HUDEP-2 (cell line): ENCODE results near the gene EVI5.
"Not testable (repeated sequence)": the region's sequence is repeated elsewhere in the genome, so short reads cannot be mapped to it uniquely, and the experiment has no call there.

Experiments used
- DNase-seq, 76 experiments: peaks; one replicate each; lab custom pipeline; 2025; ENCODE audit not compliant: unreplicated experiment in 76 of 76; lab: John Stamatoyannopoulos, UW

The EVI5 gene

DNA sequence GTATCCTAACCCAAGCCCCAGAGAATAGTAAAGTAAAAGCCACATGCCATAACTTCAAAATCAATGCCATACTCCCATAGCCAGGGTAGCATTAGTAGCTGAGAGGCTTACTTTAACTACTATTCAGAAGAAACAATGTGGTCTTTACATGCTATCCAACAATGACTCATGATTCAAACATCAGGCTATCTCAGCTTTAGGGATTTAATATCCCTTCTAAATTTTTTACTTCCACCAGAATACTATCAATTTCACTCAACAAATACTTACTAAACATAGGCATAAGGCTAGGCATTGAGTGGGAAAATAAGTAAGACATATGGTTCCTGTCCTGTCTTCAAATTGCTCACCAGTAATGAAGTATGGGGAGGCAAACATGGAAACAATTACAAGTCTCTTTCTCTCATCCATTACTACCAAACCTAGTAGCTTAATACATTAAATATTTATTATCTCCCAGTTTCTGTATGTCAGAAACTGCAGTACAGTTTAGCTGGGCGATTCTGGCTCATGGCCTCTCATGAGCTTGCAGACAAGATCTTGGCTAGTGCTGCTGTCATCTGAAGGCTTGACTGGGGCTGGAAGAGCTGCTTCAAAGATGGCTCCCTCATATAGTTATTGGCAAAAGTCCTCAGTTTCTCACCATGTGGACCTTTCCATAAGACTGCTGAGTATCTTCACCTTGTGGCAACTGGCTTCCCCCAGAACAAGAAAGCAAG, 30.7 kb downstream of the EVI5 start:
- no peak for DNase-seq

DNA sequence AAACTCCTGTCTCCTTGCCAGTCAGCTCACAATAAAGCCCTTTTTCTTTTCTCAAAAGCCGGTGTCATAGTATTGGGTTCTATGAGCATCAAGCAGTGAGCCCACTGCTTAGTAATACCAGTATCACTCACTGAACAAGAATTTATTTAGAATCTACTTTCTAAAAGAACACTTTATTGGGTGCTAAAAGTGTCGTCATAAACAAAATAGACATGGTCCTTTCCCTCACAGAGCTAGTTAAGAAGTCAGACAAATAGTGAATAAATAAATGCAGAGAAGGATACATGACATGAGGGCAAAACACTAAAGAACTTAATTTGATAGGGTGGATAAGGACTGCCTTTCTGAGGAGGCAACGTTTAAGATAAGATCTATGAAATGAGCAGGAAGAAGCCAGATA, 32.2 kb downstream of the EVI5 start:
- DNase-seq, result no peak

DNA sequence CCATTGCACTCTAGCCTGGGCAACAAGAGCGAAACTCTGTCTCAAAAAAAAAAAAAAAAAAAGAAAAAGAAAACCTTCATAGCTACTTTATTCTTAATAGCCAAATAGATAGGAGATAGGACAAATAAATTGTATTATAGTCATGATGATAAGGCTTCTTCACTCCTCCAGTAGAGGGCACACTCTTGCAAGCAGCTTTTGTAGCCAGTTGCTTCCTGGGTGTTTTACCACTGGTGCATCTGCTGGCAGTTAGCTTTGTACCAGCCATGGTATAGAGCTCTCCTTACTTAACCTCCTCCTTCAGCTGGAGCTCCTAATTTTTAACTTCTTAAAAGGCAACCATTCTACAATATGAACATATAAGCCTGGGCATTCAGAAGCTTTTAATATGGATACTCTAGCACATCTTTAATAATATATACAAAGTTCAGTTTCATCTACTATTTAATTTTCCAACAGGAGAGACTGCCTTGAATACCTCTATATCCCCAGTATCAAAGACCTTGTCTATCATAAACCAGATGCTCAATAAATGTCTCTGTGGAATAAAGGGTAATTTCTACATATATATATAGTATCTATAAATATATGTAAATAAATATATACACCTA, 35.8 kb downstream of the EVI5 start:
- DNase-seq, result peak in 55 of 76 experiments; percentile 4 to 76 (median 42)

DNA sequence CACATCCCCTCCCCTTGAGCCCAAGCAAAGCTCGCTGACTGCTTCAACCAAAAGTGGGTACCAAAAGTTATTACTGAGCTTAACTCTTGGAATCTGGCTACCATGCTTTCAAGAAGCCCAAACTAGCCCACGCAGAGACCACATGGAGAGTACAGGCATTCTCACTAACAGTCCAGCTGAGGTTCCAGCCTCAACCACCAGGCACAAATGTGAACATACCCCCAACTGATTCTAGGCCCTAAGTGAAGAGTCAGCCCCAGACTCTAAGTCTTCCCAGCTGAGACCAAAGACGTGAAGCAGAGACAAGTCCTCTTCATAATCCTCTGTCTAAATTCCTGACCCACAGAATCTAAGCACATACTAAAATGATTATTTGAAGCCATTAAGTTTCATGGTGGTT, 36.8 kb downstream of the EVI5 start:
- DNase-seq, result no peak

DNA sequence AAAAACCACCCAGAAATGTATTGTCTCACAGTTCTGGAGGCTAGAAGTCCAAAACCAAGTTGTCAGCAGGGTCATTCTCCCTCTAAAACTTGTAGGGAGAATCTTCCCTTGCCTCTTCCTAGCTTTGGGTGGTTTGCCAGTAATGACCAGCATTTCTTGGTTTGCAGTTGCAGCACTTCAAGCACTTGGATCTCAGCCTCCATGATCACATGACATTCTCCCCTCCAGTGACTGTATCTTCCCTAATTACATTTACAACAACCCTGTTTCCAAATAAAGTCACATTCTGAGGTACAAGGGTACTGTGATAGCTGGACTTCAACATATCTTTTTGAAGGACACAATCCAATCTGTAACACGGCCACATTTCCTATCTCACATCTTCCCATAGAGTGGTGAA, 37.2 kb downstream of the EVI5 start:
- peak in 1 of 76 experiments; percentile 13 for DNase-seq

DNA sequence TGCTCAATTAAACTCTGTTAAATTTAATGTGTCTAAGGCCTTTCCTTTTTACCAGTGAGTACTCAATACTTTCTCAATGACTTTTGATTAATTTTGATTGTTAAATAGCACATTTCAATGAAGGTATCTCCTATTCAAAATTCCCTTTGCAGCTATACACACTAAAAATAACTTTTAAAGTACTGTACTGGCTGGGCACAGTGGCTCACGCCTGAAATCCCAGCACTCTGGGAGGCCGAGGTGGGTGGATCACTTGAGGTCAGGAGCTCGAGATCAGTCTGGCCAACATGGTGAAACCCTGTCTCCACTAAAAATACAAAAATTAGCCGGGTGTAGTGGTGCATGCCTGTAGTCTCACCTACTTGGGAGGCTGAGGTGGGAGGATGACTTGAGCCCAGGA, 38.7 kb downstream of the EVI5 start:
- not testable (repeated sequence) for DNase-seq

DNA sequence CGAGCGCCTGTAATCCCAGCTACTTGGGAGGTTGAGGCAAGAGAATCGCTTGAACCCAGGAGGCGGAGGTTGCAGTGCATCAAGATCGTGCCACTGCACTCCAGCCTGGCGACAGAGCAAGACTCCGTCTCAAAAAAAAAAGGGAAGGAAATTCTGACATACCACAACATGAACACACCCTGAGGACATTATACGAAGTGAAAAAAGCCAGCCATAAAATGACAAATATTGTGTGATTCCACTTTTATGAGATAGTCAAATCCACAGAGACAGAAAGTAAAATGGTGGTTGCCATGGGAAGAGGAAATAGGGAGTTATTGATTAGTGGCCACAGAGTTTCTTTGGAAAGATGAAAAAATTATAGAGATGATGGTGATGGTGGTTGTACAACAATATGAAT, 41.7 kb downstream of the EVI5 start:
- DNase-seq, result no peak

DNA sequence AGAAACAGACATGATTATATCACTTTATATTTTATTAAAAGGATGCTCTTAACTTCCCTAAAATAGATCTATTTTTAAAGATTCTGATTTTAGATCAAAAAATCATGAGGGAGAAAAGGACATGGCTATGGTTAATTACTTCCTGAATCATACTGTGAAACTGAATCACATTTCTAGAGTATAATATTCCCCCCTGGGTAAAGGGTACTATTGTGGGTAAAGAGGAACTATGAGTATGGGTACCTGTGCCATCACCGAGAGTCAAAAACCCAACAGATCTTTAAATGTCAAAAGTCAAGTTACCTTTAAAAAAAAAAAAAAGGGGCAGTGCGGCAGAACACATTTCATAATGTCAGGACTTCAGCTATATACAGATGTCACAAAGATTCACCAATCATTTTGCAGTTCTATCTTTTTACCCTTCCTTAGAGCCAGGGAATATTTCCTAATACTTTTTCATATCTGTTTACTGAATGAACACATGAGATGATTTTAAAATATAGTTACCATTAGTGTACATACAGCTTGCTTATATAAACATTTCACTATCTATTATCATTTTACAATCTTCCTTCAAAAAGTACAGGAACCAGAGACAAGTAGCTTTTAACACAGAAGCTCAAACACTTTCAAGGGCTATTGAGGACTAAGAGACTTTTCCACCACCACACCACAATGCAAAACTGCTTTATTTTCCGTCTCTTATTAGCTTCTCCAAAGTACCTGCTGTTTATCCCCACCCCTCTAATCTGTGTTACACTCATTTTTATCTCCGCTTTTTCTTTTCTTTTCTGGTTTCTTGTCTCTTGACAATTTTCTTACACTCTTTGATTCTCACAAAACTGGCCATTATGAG, 45.0 kb downstream of the EVI5 start:
- no peak for DNase-seq

DNA sequence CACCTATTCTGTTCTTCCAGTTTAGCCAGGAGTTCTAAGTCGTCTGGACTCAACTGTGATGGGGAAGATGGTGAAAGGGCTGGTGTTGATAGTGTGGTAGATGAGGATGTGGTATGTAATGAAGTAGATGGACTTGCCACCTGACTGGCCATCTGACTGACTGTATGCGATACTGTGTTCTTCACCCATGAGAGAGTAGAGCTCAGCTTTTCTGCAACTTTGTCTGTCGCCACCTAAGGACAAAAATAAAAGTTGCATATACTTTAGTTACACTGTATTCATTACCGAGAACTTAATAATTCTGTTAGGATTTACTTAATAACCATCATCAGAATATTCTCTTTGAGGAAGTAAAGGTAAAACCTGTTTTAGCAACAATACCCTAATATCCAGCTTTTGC, 48.5 kb downstream of the EVI5 start:
- DNase-seq, result peak in 2 of 76 experiments; percentile 6 to 13

DNA sequence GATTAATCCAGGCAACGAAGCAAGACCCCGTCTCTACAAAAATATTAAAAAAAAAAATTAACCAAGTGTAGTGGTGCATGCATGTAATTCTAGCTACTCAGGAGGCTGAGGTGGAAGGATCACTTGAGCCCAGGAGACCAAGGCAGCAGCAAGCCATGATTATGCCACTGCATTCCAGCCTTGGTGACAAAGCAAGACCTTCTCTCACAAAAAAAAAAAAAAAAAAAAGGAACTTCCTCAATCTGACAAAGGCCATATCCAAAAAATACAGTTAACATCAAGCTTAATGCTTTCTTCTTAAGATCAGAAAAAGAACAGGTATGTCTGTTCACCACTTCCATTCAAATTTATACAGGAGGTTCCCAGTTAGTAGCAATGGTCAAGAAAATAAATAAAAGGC, 54.4 kb downstream of the EVI5 start:
- DNase-seq, result no peak

DNA sequence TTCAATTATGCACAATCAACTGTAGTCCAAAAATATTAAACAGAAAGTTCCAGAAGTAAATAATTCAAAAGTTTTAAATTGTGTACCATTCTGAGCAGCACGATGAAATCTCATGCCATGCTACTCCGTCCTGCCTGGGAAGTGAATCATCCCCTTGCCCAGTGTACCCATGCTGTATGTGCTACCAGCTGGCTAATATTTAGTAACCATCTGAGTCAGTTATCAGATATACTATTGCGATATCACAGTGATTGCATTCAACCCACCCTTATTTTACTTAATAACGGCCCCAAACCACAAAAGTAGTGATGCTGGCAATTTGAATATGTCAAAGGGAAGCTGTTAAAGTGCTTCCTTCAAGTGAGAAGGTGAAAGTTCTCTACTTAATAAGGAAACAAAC, 56.2 kb downstream of the EVI5 start:
- DNase-seq, result no peak

DNA sequence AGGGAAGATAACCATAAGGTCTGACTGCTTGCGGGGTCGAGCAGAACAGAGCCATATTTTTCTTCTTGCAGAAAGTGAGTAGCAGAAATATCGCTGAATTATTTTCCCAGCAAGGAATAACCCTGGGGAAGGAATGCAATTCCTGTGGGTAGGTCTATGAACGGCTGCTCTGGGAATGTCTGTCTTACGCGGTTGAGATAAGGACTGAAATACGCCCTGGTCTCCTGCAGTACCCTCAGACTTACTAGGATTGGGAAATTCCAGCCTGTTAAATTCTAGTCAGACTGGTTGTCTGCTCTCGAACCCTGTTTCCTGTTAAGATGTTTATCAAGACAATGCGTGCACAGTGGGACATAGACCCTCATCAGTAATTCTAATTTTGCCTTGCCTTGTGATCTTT, 61.2 kb downstream of the EVI5 start:
- not testable (repeated sequence) for DNase-seq

DNA sequence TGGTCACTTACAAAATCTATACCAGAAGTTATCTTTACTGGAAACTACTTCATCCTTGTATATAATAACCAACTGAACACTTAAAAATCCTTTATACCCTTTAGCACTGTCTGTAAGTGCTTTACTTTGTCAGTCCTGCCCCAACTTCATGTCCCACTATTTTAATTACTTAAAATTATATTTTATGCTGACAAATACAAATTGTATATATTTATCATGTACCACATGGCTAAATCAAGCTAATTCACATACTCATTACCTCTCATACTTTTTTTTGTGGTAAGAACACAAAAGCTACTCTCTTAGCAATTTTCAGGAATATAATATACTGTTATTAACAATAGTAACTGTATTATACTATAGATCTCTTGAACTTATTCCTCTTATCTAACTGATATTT, 63.0 kb downstream of the EVI5 start:
- no peak for DNase-seq

DNA sequence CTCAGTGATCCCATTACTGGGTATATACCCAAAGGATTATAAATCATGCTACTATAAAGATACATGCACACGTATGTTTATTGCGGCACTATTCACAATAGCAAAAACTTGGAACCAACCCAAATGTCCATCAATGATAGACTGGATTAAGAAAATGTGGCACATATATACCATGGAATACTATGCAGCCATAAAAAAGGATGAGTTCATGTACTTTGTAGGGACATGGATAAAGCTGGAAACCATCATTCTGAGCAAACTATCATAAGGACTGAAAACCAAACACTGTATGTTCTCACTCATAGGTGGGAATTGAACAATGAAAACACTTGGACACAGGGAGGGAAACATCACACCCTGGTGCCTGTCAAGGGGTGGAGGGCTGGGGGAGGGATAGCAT, 63.8 kb downstream of the EVI5 start:
- DNase-seq, result not testable (repeated sequence)

DNA sequence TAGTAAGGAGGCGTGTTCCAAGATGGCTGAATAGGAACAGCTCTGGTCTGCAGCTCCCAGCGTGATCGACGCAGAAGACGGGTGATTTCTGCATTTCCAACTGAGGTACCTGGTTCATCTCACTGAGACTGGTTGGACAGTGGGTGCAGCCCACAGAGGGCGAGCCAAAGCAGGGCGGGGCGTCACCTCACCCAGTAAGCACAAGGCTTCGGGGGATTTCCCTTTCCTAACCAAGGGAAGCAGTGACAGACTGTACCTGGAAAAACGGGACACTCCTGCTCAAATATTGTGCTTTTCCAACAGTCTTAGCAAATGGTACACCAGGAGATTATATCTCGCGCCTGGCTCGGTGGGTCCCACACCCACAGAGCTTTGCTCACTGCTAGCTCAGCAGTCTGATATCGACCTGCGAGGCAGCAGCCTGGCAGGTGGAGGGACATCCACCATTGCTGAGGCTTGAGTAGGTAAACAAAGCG, 69.4 kb downstream of the EVI5 start:
- not testable (repeated sequence) for DNase-seq

DNA sequence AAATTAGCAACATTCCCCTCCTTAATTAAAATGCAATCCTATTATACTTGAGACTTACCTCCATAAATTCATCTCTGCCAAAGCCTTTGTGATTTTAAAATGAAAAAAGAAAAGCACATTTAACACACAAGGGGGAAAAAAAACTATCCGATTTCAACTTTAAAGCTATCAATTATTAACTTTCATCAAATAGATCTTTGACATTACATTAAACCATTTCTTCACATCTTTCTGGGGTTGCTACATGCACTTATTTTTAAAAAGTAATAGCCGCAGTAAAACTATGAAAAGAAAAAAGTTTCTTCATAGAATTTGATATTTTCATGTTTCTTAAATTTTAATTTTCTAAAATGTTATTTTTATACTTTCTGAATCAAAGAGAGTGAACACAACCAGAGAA, 71.0 kb downstream of the EVI5 start:
- no peak for DNase-seq

DNA sequence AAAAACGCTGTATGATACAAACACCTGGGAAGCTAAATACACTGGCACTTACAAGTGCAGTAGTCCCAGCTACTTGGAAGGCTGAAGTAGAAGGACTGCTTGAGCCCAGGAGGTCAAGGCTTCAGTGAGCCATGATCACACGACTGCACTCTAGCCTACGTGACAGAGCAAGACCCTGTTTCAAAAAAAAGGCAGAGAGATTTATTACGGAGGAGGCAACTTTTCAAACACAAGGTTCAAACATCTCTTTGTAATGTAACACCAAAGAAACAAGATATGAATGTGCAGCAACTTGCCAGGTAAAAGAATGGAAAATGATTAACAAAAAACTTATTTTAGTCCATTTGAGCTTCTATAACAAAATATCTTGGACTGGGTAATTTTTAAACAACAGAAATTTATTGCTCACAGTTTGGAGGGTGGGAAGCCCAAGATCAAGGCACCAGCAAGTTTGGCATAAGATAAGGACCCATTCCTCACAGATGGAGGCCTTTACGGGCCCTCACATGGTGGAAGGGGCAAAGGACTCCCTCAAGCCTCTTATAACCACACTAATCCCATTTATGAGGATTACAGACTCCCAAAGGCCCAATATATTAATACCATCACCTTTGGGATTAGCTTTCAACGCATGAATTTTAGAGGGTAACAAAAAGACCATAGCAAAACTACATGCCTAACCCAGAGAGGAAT, 73.3 kb downstream of the EVI5 start:
- DNase-seq, result no peak

DNA sequence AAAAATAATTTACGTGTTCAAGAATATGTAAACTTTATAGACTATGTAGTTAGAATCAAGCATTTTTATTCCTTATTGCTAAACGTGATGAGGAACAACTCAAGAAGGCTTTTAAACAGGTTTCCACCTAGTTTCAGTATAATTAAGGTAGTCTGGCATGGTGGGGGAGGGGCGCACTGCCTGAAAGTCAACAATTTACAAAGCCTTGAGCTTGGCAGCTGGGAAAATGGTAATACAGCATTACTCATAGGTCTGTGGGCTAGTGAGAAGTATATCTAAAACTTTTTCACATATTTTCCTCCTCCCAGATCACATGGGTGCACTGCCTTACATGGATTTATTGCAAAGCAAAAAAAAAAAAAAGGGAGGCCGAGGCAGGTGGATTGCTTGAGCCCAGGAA, 75.2 kb downstream of the EVI5 start:
- no peak for DNase-seq

DNA sequence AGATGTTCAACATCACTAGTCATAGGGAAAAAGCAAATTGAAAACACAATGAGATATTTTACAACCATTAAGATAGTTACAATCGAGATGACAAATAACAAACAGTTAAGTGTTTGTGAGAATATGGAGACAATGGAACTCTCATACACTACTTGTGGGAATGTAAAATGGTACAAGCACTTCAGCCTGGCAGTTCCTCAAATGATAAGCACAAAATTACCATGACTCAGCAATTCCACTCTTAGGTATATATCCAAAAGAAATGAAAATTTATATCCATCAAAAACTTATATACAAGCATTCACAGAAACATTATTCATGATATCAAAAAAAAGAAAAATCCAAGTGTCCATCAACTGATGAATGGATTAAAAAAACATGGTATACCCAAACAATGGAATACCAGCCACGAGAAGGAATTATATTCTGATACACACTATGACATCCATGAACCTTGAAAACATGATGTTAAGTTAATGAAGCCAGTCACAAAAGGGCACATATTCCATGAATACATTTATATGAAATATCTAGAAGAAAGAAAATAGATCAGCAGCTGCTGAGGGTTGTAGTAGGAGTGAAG, 76.4 kb downstream of the EVI5 start:
- peak in 13 of 76 experiments; percentile 2 to 34 (median 12) for DNase-seq

DNA sequence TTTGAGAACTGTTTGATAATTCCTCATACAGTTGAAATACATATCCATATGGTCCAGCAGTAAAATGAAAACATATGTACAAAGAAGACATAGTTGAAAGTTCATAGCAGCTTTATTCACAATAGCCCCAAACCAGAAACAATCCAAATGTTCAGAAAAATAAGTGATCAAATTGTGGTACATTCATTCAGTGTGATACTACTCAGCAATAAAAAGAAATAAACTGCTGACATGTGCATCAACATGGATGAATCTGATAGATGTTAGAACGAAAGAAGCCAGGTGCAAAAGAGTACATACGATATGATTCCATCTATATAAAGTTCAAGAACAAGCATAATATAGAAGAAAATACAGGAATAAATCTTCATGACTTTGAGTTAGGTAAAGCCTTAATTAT, 77.2 kb downstream of the EVI5 start:
- DNase-seq, result no peak

DNA sequence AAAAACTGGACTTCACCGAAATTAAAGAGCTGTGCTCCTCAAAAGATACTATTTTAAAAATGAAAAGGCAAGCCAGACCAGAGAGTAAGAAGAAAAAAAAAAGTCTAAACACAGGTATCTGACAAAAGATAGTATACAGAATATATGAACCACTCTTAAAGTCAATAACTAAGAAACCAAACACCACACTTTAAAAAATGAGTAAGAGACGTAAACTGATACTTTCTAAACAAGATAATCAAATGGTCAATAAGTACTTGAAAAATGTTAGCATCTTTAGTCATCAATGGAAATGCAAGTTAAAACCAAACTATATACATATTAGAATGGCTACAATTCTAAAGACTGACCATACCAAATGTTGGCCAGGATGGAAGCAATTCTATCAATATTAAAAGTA, 77.6 kb downstream of the EVI5 start:
- DNase-seq, result no peak
